ENCODE measurements around the gene TARM1.

The TARM1 gene

DNA sequence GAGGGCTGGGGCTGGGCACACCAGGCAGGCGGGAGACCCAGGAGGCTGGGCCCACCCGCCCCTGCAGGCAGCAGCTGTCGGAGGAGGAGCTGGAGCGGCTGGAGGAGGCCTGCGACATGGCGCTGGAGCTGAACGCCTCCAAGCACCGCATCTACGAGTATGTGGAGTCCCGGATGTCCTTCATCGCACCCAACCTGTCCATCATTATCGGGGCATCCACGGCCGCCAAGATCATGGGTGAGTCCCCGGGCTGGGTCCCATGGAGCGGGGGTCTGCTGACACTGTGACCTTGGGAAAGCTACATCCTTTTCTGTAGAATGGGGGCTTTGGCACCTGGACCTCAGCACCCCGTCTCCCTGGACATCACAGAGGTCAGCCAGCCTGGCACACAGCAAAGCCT is 42.5 kb upstream of the TARM1 start:
- TF ChIP-seq, protein P1, sequence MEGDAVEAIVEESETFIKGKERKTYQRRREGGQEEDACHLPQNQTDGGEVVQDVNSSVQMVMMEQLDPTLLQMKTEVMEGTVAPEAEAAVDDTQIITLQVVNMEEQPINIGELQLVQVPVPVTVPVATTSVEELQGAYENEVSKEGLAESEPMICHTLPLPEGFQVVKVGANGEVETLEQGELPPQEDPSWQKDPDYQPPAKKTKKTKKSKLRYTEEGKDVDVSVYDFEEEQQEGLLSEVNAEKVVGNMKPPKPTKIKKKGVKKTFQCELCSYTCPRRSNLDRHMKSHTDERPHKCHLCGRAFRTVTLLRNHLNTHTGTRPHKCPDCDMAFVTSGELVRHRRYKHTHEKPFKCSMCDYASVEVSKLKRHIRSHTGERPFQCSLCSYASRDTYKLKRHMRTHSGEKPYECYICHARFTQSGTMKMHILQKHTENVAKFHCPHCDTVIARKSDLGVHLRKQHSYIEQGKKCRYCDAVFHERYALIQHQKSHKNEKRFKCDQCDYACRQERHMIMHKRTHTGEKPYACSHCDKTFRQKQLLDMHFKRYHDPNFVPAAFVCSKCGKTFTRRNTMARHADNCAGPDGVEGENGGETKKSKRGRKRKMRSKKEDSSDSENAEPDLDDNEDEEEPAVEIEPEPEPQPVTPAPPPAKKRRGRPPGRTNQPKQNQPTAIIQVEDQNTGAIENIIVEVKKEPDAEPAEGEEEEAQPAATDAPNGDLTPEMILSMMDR (IDR thresholded peaks at IDR 0.05), result no peak
- DNase-seq (ENCODE audit: low spot score), result no peak
- Histone ChIP-seq H3K4me3 (no peak overlapping the region), H3K27ac (no peak overlapping the region)

DNA sequence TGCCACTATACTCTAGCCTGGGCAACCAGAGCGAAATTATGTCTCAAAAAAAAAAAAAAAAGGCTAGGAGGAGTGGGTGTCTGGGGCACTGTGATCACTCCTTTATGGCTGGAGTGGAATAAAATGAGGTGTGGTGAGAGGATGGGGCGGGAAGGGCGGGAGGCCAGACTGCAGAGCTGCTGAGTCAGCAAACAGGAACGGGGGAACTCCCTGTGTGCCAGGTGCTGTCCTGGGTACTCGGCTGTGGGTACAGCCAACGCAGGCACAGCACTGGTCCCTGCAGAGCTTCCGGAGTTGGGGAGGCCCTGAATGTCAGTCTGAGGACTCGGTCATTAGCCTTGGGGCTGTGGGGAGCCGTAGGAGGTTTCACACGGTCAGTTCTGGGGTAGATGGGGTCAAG is 40.1 kb upstream of the TARM1 start:
- DNase-seq (ENCODE audit: low spot score), result no peak
- Histone ChIP-seq H3K27ac (no peak overlapping the region), H3K4me3 (no peak overlapping the region)
- TF ChIP-seq, protein P1 (IDR thresholded peaks at IDR 0.05), result no peak

DNA sequence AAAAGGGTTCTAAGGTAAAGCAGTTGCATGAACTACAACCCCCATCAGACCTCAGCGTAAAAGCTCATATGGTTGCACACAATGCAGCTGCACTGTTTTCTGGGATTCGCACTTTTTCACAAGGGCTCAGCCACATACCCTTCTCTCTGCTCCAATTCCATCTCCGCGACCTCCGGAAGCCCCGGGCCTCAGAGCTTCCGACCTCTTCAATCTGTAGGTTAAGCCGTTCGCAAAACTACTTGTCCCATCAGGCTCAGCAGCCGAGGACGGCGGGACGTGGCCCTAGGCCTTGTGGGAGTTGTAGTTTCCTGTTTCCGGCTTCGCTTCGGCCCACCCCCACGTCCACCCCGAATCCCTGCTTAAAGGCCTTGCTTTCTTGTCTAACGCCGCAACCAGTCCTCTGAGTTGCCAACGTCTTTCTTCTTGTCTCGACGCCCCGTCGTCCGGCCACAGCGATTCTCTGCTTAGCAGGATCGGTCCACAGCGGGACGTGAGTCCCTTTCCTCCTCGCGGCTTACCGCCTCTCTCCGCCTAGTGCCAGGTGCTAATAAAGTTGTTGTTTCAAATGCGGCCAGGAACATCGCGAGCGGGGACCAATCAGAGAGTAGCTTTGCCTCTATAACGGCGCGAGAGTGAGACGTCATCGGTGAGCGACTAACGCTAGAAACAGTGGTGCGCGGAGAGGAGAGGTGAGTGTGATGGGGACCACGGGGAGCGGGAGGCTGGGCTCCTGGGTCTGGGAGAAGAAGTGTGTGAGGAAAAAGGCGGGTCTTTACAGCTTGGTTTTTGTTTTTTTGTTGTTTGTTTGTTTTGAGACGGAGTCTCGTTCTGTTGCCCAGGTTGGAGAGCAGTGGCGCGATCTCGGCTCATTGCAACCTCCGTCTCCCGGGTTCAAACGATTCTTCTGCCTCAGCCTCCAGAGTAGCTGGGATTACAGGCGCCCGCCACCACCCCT is 34.2 kb upstream of the TARM1 start, which contains the start of the genes PRPF31 and TFPT:
Gene PRPF31, plus strand, starts transcription at position 646 of the 955 bp plus-strand sequence. CDS start 2,525 bp downstream, outside the sequence.
Gene TFPT, minus strand, starts transcription at position 549 of the 955 bp plus-strand sequence. Its CDS starts 388 bp downstream, at position 161.
- H3K27ac ChIP-seq, result peak within 1 kb of the TSS; percentile 81 to 86
- H3K4me3 ChIP-seq, result peak within 1 kb of the TSS; percentile 79
- DNase-seq (ENCODE audit: low spot score), result peak; percentile 96
- TF ChIP-seq, protein P1 (IDR thresholded peaks at IDR 0.05), result no peak

DNA sequence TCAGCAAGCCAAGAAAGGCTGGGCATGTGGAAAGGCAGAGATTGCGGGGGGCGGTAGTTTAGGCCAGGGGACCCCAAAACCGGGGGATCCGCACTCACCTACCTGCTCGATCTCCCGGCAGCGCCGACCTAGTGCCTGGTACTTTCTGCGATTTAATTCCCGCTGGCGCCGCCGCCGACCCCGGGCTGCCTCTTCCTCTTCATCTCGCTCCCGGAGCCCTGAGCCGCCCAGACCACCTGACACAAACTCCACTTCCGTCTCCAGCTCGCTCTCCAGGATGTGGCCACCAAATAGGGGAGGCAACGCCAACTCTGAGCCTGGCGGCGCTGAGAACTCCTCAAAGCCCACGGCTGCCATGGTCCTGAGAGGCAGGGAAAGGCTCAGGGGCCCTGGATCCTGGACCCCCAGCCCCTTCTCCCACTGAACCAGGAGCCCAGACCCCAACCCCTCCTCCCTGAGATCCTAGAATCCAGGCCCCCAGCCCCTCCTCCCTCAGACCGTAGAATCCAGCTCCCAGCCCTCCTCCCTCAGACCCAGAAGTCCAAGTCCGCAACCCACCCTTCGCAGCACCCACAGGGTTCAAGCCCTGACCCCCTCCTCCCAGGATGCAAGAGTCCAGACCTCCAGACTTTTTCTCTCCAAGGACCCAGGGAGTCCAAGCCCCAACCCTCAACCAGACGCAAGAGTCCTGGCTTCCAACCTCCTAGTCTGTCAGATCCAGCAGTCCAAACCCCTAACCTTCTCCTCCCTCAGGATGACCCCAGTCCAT is 33.4 kb upstream of the TARM1 start:
- TF ChIP-seq, protein P1 (IDR thresholded peaks at IDR 0.05), result no peak
- Histone ChIP-seq H3K27ac (peak overlapping the region in 1 of 2 donors; percentile 86), H3K4me3 (peak overlapping the region; percentile 79)
- DNase-seq (ENCODE audit: low spot score), result no peak

DNA sequence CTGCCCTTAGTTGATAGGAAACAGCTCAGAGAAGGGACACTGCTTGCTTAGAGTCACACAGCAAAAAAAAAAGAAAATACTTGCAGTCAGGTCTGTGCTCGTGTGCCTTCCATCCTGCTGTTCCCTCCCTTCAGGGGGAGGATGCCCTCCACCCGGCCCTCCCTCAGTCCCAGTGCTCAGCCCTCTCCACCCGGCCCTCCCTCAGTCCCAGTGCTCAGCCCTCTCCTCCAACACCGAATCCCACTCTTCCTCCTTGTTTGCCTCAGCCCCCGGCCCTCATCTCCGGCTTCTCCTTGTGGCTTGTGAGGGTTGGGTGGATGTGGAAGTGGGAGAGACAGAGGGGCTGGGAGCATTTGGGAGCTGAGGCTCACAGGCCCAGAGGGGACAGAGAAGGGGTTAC is 28.5 kb upstream of the TARM1 start:
- no peak for DNase-seq (ENCODE audit: low spot score)
- no peak overlapping the region for H3K27ac ChIP-seq
- no peak overlapping the region for H3K4me3 ChIP-seq
- TF ChIP-seq, protein P1 (IDR thresholded peaks at IDR 0.05), result no peak

DNA sequence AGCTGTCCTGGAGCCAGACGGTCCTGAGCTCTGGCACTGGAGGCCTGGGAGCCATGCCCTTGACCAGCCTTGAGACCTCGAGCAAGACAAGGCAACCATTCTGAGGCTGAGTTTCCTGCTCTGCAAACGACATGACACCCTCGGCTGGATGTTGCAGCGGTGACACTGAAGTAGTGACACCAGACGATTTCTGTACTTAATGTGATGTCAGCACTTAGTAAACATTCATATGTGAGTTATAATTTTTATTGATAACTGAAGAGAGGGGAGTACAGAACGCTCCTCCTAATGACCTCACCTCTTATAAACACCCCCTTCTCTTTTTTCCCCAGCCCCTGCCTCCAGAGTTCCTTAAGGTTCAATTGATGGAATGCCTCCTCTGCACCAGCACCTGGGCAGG is 27.3 kb upstream of the TARM1 start:
- TF ChIP-seq, protein P1 (IDR thresholded peaks at IDR 0.05), result no peak
- Histone ChIP-seq H3K27ac (no peak overlapping the region), H3K4me3 (no peak overlapping the region)
- DNase-seq (ENCODE audit: low spot score), result no peak
